NCI-H187 (cell line): Measurements from ENCODE around the gene PRKCB.
A peak's percentile ranks its signal among the peaks of the same experiment; 100 is the strongest.

Experiments used
- DNase-seq, 2 experiments: peaks; one replicate each; lab custom pipeline; 2025; lab: John Stamatoyannopoulos, UW

PRKCB gene

DNA sequence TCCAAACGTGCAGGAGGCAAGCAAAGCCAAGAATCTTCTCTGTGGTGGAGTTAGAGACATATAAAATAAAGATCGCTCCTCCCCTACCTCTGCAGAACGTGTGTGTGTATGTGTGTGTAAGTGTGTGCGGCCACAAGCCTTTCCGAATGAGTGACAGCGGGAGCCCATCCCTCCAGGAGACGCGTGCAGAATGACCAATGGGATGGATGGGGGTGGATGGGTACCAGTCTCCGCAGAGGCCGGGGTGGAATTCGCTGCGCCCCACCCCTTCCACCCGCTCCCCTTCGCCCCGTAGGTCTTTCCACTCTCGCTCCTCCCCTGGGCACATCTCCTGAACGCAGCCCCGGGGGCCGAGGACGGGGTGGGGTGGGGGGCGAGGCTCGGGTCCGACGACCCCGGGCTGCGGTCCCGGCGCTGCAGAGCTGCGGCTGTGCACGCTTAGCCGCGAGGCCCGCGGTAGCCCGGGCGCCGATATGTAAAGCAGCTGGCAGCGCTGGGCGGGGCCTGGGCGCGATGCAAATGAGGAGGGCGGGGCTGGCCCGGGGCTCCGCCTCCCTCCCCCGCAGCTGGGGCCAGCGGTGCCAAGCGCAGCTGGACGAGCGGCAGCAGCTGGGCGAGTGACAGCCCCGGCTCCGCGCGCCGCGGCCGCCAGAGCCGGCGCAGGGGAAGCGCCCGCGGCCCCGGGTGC is at the start of gene PRKCB:
Gene PRKCB, plus strand, starts transcription at position 594 of the 688 bp plus-strand sequence.
- peak; percentile 4 to 66 for DNase-seq

DNA sequence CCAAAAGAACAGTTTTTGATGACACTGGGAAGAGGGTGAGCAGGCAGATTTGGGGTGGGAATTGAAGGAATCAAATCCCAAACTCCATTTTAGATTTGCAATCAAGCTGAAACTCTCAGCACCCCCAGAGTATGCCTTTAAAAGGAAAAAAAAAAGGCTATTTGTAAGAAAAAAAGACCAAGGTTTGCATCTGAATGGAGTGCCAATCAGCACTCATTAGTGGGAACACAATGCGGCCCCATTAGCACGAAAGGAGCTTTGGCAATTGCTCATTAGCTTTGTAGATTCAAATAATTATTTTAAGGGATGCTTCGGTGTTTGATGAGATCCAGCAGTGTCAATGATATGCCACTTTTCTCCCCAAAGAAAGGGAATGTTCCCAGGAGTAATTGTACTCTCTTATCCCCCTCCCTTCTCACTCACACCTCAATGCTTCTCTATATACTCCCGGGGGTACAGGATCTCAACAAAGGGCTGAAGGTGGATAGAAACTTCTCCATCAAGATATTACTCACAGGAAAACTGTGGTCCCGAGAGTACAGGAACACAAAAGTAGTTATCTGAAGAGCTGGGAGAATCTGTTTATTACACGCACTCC is 48.7 kb upstream of the PRKCB start:
- no peak for DNase-seq

DNA sequence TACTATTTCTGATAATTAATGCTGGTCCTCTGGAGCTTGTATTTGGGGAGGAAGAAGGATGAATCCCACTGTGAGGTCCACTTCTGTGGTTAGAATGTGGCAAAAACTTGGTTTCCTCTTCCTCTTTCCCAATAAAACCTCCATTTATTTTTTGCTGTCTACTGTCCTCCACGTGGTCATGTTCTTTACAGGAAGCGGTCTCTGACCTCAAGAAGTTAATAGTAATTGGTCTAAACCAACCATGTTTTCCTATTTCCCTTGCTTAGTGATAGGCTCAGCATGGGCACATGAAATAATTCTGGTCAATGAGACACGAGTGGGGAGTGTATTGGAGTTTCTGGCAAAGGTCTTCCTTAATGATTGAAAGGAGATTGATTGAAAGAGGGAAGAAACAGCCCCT is 47.1 kb upstream of the PRKCB start:
- DNase-seq: no peak

DNA sequence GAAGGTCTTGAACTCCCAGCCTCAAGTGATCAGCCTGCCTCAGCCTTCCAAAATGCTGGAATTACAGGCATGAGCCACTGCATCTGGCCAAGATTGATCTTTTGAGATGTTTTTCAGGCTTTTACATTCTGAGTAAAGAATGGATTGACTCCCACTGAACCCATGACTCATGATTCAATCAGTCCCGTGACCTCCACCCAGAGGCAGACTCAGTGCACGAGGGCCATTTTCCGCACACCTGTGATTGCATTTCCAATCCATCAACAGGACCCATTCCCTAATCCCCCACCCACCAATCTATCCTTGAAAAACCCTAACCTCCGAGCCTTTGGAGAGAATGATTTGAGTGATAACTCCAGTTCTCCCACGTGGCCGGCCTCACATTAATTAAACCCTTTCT is 40.4 kb upstream of the PRKCB start:
- no peak for DNase-seq

DNA sequence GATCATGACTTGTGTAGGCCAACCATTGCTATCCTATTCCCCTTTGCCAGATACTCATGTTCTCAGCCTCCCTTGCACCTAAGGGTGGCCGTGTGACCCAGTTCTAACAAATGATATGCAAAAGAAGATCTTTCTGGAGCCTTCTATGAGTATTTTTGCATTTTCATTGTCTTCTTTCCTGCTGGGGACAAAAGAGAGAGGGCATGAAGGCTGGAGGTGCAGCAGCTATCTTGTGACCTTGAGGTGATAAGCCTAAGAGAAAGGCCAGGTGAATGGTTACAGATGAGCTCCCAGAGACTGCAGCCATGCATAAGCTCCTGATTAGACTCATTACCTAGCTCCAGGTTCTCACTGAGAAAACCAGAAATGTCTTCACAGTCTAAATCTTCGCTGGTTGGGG is 38.8 kb upstream of the PRKCB start:
- no peak for DNase-seq

DNA sequence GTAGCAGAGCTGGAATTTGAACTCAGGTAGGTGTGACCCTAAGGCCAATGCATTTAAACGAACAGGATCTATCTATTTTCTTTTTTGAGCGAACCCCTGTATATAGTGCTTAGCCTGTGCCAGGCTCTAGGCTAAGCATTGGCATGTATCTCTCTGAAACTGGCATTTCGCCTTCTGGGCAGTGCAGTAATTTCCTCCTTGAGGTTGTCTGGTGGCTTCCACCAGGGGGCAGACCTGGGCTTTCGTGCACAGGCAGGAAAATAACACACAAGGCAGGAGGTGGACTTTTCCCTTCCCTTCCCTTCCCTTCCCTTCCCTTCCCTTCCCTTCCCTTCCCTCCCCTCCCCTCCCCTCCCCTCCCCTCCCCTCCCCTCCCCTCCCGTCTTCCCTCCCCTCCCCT is 34.4 kb upstream of the PRKCB start:
- DNase-seq: peak; percentile 13

DNA sequence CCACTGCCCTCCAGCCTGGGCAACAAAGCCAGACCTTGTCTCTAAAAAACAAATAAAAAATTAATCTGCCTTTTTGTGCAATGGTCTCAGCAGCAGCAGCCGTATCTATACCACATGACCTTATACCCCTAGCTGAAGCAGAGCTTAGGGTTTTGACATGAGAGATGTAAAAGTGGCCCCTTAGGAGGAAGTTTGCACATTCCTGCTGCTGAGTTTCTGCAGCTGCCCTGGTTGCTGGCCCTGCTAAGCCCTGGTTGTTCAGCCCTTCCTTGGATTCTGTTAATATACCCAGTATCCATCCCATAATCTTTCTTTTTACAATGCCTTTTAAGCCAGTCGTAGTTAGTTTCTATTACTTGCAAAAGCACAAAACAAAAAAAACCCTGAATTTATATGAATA is 33.0 kb upstream of the PRKCB start:
- DNase-seq: no peak

DNA sequence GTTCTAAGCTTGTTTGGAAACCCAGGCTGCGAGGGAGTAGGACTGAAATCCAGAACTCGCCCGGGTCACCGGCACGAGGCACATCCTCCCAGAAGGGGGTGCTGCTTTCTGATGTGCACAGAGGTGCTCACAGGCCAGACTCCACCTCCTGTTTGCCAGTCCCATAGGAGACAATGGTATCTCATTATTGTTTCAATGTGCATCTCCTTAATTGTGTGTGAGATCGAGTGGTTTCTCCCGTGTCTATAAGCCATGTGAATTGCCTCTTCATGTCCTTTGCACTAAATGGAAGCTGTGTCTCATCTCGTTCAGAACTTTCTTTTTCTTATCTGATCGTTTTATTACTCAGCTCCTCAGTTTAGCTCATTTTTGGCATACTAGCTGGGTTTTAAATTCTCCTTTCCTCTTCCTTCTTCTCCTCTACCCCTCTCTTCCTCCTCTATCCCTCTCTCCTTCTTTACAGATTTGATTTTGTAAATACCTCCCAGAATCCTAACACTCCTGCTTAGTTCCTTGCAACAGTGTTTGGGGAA is 32.1 kb upstream of the PRKCB start:
- DNase-seq: no peak

DNA sequence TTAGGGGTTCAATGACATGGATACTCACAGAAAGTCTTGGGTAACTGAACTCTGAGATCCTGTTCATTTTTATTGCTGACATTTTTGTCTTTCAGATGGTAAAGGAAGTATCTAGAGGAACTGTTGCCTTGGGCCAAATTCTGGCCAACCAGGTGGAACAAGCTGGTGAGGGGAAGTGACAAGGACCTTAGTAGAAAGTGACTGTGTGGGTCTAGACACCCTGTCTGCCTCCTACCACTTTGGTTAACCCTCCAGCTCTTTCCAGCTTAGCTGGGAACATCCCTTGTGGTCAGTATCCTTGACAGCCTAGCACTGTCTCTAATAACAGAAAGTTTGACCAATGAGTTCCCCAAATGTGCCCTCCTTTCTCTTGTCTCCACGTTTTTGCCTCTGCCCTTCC is 28.8 kb upstream of the PRKCB start:
- no peak for DNase-seq

DNA sequence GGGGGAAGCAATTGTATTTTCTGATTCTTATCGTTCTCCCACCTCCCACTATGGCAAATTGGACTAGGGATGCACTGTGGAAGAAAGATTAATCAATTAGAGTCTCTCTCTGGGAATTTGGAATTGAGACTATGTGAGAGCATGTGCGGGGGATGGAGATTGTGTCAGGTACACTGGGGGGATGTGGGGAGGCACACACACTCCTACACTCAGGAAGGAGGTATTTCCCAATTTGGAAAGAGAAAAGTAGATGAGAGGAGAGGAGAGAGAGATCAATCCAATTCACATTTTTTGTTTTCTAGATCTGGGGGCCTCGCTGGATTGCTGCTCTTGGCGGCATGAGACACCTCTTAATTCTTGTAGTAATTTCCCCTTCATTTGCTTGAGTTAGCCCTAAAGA is 14.3 kb upstream of the PRKCB start:
- DNase-seq: no peak

DNA sequence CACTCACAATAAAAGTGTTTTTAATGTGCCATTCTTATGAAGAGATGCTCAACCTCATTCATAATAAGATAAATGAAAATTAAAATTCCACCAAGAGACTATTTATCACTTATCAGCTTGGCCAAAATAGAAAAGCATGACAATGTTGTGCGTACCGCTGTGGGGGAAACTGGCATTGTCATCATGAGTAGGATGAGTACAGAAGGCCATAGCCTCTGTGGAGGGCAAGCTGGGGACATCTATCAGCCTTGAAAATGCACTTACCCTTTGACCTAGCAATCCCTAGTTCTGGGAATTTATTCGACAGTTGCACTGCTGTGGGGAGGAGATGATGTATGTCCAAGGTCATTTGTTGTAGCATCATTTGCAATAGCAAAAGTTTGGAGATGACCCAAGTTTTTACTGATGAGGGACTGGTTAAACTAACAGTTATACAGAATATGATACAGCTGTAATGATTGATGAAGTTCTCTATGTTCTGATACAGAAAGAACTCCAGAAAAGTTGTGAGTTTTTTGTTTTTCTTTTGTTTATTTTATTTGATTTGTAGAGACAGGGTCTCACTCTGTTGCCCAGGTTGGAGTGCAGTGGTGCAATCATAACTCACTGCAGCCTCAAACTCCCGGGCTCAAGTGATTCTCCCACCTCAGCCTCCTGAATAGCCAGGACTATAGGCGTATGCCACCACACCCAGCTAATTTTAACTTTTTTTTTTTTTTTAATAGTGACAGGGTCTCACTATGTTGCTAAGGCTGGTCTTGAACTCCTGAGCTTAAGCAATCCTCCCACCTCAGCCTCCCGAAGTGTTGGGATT is 13.7 kb upstream of the PRKCB start:
- DNase-seq: no peak

DNA sequence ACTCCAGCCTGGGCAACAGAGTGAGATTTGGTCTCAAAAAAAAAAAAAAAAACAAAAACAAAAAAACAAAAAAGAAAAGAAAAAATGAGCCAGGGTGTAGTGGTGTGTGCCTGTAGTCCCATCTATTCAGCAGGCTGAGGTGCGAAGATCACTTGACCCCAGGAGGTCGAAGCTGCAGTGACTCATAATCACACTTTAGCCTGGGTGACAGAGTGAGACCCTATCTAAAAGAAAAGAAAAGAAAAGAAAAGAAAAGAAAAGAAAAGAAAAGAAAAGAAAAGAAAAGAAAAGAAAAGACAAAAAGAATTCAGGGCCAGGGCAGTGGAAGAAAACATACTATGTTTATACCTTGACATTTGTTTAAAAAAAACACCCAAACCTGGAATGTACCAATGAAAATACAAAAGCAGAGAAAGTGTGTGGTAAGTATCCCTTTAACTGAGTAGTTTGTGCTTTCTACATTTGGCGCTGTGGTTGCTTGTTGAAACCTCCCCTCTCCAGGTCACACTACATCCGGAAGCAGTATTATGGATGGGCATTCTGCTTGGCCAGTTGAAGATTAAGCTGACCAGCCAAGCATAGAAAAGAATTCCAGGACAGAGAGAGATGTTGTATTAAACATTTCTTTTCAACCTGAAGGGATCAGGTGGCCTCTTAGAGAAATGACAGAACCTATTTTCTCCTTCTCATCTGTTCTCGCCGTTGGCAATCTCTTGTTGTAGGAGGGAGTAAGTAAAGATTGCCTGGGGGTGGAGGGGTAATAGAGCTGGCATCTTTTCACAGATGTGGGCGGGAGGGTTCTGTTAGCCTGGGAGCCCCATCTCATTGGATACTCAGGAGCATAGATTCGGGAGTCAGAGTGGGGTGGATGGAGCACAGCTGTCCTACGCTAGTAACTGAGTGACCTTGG is 12.1 kb upstream of the PRKCB start:
- DNase-seq: no peak

DNA sequence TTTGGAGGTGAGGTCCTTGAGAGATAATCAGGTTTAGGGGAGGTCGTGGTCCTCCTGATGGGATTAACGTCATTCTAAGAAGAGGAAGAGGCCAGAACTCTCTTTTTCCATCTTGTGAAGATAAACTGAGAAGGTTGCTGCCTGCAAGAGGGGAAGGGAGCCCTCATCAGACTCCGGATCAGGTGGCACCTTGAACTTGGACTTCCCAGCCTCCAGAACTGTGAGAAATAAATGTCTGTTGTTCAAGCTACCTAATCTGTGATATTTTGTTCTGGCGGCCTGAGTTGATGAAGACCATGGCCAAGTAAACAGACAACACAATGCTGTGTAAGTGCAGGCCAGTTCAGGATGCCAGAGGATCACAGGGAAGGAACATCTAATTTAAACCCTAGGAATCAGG is 10.9 kb upstream of the PRKCB start:
- DNase-seq: no peak

DNA sequence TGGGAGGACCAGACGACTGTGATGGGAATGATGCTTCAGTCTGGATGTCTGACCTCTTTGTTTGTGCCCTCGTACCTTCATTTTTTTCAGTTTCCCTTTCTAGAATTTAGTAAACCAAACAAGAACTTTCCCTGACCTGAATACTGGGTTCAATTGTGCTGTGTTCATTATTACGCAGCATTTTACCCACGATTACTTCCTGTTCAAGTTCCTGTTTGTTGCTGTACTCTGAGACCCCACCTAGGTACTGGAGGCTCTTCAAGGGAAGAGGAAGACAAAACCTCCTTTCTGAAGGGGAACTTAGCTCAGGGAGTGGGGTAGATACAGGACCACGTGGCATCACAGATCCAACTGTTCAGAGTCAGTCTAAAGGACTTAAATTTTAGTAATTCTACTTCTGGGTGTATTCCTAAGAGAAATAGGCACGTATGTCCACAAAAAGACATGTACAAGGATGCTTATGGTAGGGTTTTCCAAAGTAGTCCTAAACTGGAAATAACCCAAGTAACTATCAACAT is 9.2 kb upstream of the PRKCB start:
- DNase-seq: no peak

DNA sequence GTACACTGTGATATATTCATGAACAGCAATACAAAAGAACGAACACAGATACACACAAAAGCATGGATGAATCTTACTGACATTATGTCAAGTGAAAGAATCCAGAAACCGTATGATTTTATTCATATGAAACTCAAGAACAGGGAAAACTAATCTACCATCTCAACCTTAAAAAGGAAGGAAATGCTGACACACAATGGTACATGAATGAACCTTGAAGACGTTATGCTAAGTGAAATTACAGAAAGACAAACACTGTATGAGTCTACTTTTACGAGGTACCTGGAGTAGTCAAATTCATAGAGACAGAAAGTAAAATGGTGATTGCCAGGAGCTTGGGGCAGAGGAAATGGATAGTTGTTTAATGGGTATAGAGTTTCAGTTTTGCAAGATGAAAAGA is 8.7 kb upstream of the PRKCB start:
- DNase-seq: no peak

DNA sequence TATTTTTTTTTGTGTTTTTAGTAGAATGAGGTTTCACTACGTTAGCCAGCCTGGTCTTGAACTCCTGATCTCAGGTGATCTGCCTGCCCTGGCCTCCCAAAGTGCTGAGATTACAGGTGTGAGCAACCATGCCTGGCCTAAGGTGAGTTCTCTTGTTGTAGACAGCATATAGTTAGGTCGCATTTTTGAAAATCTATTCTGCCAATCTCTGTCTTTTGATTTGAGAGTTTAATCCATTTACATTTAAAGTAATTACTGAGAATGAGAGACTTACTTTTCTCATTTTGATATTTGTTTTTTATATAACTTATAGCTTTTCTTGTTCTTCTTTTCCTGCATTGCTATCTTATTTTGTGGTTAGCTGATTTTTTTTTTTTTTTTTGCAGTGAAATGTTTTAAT is 6.3 kb upstream of the PRKCB start:
- no peak for DNase-seq

DNA sequence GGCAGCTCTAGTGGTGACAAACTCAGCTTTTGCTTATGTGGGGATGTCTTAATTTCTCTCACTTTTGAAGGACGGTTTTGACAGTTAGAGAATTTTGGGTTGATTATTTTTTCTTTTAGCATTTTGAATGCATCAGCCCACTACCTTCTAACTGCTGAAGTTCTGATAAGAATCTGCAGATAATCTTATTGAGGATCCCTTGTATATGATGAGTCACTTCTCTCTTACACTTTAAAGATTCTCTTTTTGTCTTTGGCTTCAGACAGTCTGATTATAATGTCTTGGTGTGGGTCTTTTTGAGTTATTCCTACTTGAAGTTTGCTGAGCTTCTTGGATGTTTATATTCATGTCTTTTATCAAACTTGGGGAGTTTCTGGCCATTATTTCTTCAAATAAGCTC is 5.5 kb upstream of the PRKCB start:
- DNase-seq: no peak

DNA sequence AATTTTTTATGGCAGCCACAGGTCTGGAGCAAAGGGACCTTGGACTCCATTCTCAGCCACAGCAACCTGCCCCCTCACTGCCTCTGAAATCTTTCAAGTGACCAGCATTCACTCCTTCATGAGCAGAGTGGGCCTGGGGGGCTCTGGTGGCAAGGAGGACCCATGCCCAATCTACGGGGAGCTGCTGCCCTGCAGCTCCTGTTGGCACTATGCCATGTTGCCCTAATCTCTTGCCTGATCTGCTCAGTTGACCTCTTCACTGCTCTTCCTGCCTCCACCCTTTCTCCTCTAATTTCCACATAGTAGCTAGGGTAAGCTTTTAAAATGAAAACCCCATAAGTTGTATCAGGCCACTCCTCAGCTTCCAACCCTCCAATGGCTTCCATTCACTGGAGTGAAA is 2.9 kb upstream of the PRKCB start:
- no peak for DNase-seq

DNA sequence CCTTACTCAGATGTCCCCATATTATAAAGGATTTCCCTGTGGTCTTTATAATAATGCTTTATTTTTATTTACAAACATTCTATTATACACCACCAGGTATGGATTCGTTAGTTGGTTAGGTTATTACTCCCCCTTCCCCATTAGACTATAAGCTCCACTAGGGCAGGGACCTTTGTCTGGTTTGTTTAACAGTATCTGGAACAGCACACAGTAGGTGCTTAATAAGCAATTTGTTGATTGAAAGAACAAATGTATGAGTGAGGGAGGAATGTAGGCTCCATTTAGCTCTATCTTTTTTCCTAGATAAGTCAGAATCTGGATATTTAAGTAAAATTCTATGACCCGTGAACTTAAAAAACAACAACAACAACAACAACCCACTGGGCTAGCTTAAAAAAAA is 2.3 kb upstream of the PRKCB start:
- no peak for DNase-seq

DNA sequence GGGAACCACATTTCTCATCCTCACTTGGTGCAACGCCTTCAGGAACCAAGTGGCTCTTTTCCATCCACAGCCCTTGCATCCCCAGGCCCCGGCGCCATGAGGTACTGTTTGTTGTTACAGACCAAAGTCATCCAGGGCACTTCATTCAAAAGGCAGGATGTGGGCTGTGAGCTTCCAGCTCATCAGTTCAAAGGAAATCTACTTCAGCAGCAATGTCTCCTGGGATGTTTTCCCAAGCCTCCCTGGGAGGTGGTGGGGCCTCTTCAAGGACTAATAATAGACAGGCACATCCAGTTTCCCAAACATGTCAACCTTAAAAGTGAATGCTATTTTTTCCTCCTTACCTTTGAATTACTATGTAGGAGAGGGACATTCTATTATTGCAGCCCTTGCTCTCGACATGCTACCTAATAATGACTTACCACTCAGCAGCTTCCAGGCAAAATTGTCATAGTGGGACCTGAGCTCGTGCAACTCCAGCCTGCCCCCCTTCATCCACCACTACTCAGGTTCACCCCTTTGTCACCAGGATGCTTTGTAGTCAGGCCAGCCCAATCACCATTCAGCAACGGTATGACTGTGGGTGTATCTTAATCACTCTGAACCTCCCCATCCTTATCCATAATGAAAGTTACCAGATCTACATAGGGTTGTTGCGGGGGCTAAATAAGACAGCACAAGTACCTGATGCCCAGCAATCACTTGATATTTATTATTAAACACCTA is 1.7 kb upstream of the PRKCB start:
- DNase-seq: no peak

DNA sequence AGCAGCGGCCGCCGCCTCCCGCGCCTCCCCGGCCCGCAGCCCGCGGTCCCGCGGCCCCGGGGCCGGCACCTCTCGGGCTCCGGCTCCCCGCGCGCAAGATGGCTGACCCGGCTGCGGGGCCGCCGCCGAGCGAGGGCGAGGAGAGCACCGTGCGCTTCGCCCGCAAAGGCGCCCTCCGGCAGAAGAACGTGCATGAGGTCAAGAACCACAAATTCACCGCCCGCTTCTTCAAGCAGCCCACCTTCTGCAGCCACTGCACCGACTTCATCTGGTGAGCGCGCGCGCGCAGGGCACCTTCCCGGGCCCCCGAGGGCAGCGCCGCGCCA is 258 bp downstream of the PRKCB start:
- no peak for DNase-seq
